ENCODE results near the gene UBE3C. TPM values are rescaled to one million over a fixed set of nuclear protein-coding genes. Genes with fewer than 3 reads are reported as not detected.
A peak's percentile ranks its signal among the peaks of the same experiment; 100 is the strongest.

The UBE3C gene
- total and polyA plus RNA-seq, 2 of the 13 experiments (the other 11 are each of a cell fraction or from before 2014, with no cell fraction given), result 27.0 to 48.2 TPM

DNA sequence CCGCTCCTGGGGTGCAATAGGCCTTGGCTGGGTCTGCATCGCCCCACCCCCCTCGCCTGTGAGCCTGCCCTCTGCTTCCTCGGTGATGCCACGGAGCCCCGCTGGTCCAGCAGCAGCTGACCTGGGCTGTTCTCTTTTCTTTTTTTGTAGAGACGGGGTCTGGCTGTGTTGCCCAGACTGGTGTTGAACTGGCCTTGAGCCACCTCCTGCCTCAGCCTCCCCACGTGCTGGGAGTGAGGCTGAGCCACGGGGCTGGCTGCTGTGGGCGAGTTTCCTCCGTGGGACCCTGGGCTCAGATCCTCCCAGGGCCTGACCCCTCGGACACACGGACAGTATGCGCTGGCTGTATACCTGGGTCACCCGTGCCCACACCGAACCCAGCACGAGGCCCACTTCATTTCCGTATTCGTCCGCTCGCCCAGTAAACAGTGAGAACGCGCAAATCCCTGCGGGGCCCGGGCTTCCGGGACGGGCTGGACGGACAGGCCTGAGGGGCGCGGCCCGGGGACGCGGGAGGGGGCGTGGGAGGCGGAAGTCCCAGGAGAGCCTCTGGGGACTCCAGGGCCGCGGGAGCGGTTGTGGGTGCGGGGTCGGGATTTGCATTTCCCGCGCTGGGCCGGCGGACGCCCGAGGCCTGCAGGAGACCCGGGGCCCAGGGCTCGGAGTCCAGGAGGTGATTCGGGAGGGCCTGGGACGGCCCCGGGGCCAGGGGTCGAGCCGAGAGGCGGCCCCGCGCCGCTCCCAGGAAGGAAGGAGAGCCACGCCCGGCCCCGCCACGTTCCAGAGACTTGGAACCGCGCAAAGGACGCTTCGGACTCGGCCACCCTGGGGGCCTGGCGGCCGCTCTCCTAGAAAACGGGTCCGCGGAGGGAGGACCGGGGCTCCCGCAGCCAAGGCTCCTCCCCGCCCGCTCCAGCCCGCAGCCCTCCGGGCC lies 140.3 kb downstream of the UBE3C start (continued):
- TF ChIP-seq ZNF672 (CRISPR knock-in tag; IDR thresholded peaks at IDR 0.05) (no peak), HOXA3 (CRISPR knock-in tag; IDR thresholded peaks at IDR 0.05) (peak; percentile 13; the same call in 1 of the 2 replicates), GPN1 (CRISPR knock-in tag; IDR thresholded peaks at IDR 0.05; ENCODE audit: borderline replicate concordance) (no peak), MLLT10 (CRISPR knock-in tag; IDR thresholded peaks at IDR 0.05) (no peak), ZMYM4 (CRISPR knock-in tag; IDR thresholded peaks at IDR 0.05) (no peak), BCL6 (CRISPR knock-in tag; IDR thresholded peaks at IDR 0.05) (no peak), ZNF138 (CRISPR knock-in tag; IDR thresholded peaks at IDR 0.05; ENCODE audit: low read depth) (no peak), SOX5 (CRISPR knock-in tag; IDR thresholded peaks at IDR 0.05; ENCODE audit: borderline replicate concordance) (no peak), MEIS1 (CRISPR knock-in tag; IDR thresholded peaks at IDR 0.05; ENCODE audit: borderline replicate concordance) (no peak), ZFY (CRISPR knock-in tag; IDR thresholded peaks at IDR 0.05) (peak; percentile 73), NR2F2 (IDR thresholded peaks at IDR 0.05; ENCODE audit: borderline replicate concordance, low read depth) (no peak), RFX5 (IDR thresholded peaks at IDR 0.05; ENCODE audit: low read depth, low read length) (no peak), NRL (CRISPR knock-in tag; IDR thresholded peaks at IDR 0.05; ENCODE audit: borderline replicate concordance) (no peak), SP140L (CRISPR knock-in tag; IDR thresholded peaks at IDR 0.05; ENCODE audit: borderline replicate concordance) (no peak), THAP11 (CRISPR knock-in tag; IDR thresholded peaks at IDR 0.05) (no peak; the same call in 1 of the 2 replicates), ZKSCAN5 (CRISPR knock-in tag; IDR thresholded peaks at IDR 0.05) (no peak), FOXM1 (CRISPR knock-in tag; IDR thresholded peaks at IDR 0.05) (no peak)
- TF ChIP-seq, protein P1, sequence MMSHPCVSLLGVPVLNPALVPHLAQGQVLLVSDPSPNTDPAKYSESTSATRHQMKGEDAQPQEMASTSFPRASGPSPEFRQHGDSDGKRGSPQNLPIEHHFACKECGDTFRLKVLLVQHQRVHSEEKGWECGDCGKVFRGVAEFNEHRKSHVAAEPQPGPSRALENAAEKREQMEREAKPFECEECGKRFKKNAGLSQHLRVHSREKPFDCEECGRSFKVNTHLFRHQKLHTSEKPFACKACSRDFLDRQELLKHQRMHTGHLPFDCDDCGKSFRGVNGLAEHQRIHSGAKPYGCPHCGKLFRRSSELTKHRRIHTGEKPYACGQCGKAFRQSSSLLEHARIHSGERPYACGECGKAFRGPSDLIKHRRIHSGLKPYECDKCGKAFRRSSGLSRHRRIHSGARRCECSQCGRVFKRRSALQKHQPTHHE (CRISPR knock-in tag; IDR thresholded peaks at IDR 0.05; ENCODE audit: borderline replicate concordance), result no peak
- TF ChIP-seq, protein P2, sequence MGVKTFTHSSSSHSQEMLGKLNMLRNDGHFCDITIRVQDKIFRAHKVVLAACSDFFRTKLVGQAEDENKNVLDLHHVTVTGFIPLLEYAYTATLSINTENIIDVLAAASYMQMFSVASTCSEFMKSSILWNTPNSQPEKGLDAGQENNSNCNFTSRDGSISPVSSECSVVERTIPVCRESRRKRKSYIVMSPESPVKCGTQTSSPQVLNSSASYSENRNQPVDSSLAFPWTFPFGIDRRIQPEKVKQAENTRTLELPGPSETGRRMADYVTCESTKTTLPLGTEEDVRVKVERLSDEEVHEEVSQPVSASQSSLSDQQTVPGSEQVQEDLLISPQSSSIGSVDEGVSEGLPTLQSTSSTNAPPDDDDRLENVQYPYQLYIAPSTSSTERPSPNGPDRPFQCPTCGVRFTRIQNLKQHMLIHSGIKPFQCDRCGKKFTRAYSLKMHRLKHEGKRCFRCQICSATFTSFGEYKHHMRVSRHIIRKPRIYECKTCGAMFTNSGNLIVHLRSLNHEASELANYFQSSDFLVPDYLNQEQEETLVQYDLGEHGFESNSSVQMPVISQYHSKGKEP (CRISPR knock-in tag; IDR thresholded peaks at IDR 0.05), result no peak
- TF ChIP-seq, protein P3, sequence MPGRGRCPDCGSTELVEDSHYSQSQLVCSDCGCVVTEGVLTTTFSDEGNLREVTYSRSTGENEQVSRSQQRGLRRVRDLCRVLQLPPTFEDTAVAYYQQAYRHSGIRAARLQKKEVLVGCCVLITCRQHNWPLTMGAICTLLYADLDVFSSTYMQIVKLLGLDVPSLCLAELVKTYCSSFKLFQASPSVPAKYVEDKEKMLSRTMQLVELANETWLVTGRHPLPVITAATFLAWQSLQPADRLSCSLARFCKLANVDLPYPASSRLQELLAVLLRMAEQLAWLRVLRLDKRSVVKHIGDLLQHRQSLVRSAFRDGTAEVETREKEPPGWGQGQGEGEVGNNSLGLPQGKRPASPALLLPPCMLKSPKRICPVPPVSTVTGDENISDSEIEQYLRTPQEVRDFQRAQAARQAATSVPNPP (CRISPR knock-in tag; IDR thresholded peaks at IDR 0.05), result no peak
- TF ChIP-seq, protein P4, sequence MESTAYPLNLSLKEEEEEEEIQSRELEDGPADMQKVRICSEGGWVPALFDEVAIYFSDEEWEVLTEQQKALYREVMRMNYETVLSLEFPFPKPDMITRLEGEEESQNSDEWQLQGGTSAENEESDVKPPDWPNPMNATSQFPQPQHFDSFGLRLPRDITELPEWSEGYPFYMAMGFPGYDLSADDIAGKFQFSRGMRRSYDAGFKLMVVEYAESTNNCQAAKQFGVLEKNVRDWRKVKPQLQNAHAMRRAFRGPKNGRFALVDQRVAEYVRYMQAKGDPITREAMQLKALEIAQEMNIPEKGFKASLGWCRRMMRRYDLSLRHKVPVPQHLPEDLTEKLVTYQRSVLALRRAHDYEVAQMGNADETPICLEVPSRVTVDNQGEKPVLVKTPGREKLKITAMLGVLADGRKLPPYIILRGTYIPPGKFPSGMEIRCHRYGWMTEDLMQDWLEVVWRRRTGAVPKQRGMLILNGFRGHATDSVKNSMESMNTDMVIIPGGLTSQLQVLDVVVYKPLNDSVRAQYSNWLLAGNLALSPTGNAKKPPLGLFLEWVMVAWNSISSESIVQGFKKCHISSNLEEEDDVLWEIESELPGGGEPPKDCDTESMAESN (CRISPR knock-in tag; conservative IDR thresholded peaks at IDR 0.05), result peak; percentile 37; the same call in 1 of the 2 replicates

Measured in HepG2 (cell line).